BLaER1 treated with 17β-estradiol and CSF1 and Interleukin-3, amounts not matched to agents 10 nM and 100 nM (cell line): ENCODE measurements around the gene SUFU.

Source experiments
- H3K27ac ChIP-seq, 11 experiments: shearing (Covaris generic); formaldehyde crosslinking; 2 replicates each; pipeline ENCODE4 v1.8.1; 2022
- H3K27me3 ChIP-seq, 11 experiments: shearing (Covaris generic); formaldehyde crosslinking; 2 replicates each; pipeline ENCODE4 v1.8.1; 2022
- H3K36me3 ChIP-seq, 11 experiments: shearing (Covaris generic); formaldehyde crosslinking; 2 replicates each; pipeline ENCODE4 v1.8.1; 2022
- H3K4me1 ChIP-seq, 10 experiments: shearing (Covaris generic); formaldehyde crosslinking; 2 replicates each; pipeline ENCODE4 v1.8.1; 2022
- H3K4me2 ChIP-seq, 11 experiments: shearing (Covaris generic); formaldehyde crosslinking; 2 replicates each; pipeline ENCODE4 v1.8.1; 2022
- H3K4me3 ChIP-seq, 10 experiments: shearing (Covaris generic); formaldehyde crosslinking; 2 replicates each; pipeline ENCODE4 v1.8.1; 2022
- H3K9ac ChIP-seq, 11 experiments: shearing (Covaris generic); formaldehyde crosslinking; 2 replicates each; pipeline ENCODE4 v1.8.1; 2022
- H3K9me3 ChIP-seq, 11 experiments: shearing (Covaris generic); formaldehyde crosslinking; replicated peaks in 1 of 11; 2 replicates each; pipeline ENCODE4 v1.8.1; 2022
- H4K20me1 ChIP-seq, 11 experiments: shearing (Covaris generic); formaldehyde crosslinking; 2 replicates each; pipeline ENCODE4 v1.8.1; 2022
- Cebpa-rat ChIP-seq, 11 experiments: shearing (Covaris generic); IDR thresholded peaks; 2 replicates each; pipeline ENCODE4 v1.8.1; 2022

The SUFU gene

GRCh38 chr10:102581401-102581800 is 77.6 kb downstream of the SUFU start:
- Histone ChIP-seq H3K27me3 (no peaks in the 10 kb centered on the region), H3K4me3 (no peak overlapping the region), H3K9me3 (no peaks in the 10 kb centered on the region), H3K27ac (no peak overlapping the region), H3K4me2 (peak overlapping the region in 9 of 11 experiments; percentile 0 to 93 (median 30); a peak in 12 of 22 replicates), H3K36me3 (no peaks in the 10 kb centered on the region; a peak in 2 of 22 replicates), H3K4me1 (peaks cover 16 to 43% (median 24%) of the 10 kb centered on the region in 10 experiments; a peak in 19 of 20 replicates), H3K9ac (peak overlapping the region in 2 of 11 experiments; percentile 7 to 13; a peak in 4 of 22 replicates), H4K20me1 (peaks cover 33 to 83% (median 52%) of the 10 kb centered on the region in 11 experiments)
- TF ChIP-seq Cebpa-rat (IDR thresholded peaks at IDR 0.05), result no peak

GRCh38 chr10:102581981-102582580 is 78.3 kb downstream of the SUFU start:
- no peak for TF ChIP-seq Cebpa-rat (IDR thresholded peaks at IDR 0.05)
- H3K9me3 ChIP-seq, result no peaks in the 10 kb centered on the region
- no peaks in the 10 kb centered on the region; a peak in 2 of 22 replicates for H3K36me3 ChIP-seq
- no peak overlapping the region for H3K4me3 ChIP-seq
- peaks cover 33 to 83% (median 52%) of the 10 kb centered on the region in 11 experiments for H4K20me1 ChIP-seq
- H3K4me1 ChIP-seq, result peaks cover 16 to 43% (median 24%) of the 10 kb centered on the region in 10 experiments; a peak in 19 of 20 replicates
- peak overlapping the region in 3 of 11 experiments; percentile 7 to 13 (median 12); a peak in 7 of 22 replicates for H3K9ac ChIP-seq
- H3K27me3 ChIP-seq, result no peaks in the 10 kb centered on the region
- peak overlapping the region in 6 of 11 experiments; percentile 0 to 50 (median 16); a peak in 10 of 22 replicates for H3K4me2 ChIP-seq
- no peak overlapping the region for H3K27ac ChIP-seq

GRCh38 chr10:102583435-102584417 is 80.0 kb downstream of the SUFU start:
- Histone ChIP-seq H3K4me1 (peaks cover 14 to 36% (median 24%) of the 10 kb centered on the region in 10 experiments; a peak in 19 of 20 replicates), H3K27ac (no peak overlapping the region)
- no peak for TF ChIP-seq Cebpa-rat (IDR thresholded peaks at IDR 0.05)

GRCh38 chr10:102585026-102585425 is 81.3 kb downstream of the SUFU start:
- Histone ChIP-seq H3K9me3 (no peaks in the 10 kb centered on the region), H4K20me1 (peaks cover 33 to 94% (median 49%) of the 10 kb centered on the region in 11 experiments), H3K36me3 (no peaks in the 10 kb centered on the region; a peak in 2 of 22 replicates), H3K9ac (0 out of 22 replicates have a peak overlapping the region, but pooled peaks of 1 of the 11 experiments have one; percentile 24), H3K4me1 (peaks cover 4 to 25% (median 22%) of the 10 kb centered on the region in 10 experiments; a peak in 17 of 20 replicates), H3K27ac (no peak overlapping the region), H3K4me3 (no peak overlapping the region), H3K27me3 (no peaks in the 10 kb centered on the region), H3K4me2 (no peak overlapping the region)
- no peak for TF ChIP-seq Cebpa-rat (IDR thresholded peaks at IDR 0.05)

More at GRCh38 chr10:102583435-102584417, 80.0 kb downstream of the SUFU start:
- no peaks in the 10 kb centered on the region for H3K9me3 ChIP-seq
- H4K20me1 ChIP-seq, result peaks cover 33 to 92% (median 51%) of the 10 kb centered on the region in 11 experiments
- H3K4me3 ChIP-seq, result no peak overlapping the region
- H3K9ac ChIP-seq, result peak overlapping the region in 2 of 11 experiments; percentile 31 to 40; a peak in 3 of 22 replicates
- no peak overlapping the region for H3K4me2 ChIP-seq
- H3K36me3 ChIP-seq, result no peaks in the 10 kb centered on the region; a peak in 2 of 22 replicates
- H3K27me3 ChIP-seq, result no peaks in the 10 kb centered on the region

- peaks cover 17 to 94% (median 31%) of the 10 kb centered on the region in 11 experiments; a peak in 21 of 22 replicates for H4K20me1 ChIP-seq
- H3K36me3 ChIP-seq, result peaks cover 0 to 11% (median 0%) of the 10 kb centered on the region in 11 experiments; a peak in 5 of 22 replicates
- H3K4me2 ChIP-seq, result no peak overlapping the region
- no peak overlapping the region for H3K4me3 ChIP-seq
- peaks cover 0 to 17% (median 12%) of the 10 kb centered on the region in 10 experiments; a peak in 14 of 20 replicates for H3K4me1 ChIP-seq
- no peak overlapping the region for H3K9ac ChIP-seq
- no peaks in the 10 kb centered on the region for H3K9me3 ChIP-seq
- H3K27me3 ChIP-seq, result no peaks in the 10 kb centered on the region
- TF ChIP-seq Cebpa-rat (IDR thresholded peaks at IDR 0.05), result no peak
- no peak overlapping the region for H3K27ac ChIP-seq
Measured at GRCh38 chr10:102586858-102587257, 83.1 kb downstream of the SUFU start.

- Histone ChIP-seq H3K27ac (no peak overlapping the region), H3K9ac (no peak overlapping the region), H3K4me1 (peaks cover 0 to 17% (median 13%) of the 10 kb centered on the region in 10 experiments; a peak in 17 of 20 replicates), H3K4me3 (no peak overlapping the region), H3K27me3 (no peaks in the 10 kb centered on the region), H4K20me1 (peaks cover 0 to 94% (median 15%) of the 10 kb centered on the region in 11 experiments; a peak in 16 of 22 replicates), H3K9me3 (no peaks in the 10 kb centered on the region), H3K36me3 (peaks cover 0 to 31% (median 3%) of the 10 kb centered on the region in 11 experiments; a peak in 10 of 22 replicates), H3K4me2 (no peak overlapping the region)
- TF ChIP-seq Cebpa-rat (IDR thresholded peaks at IDR 0.05), result no peak
Measured at GRCh38 chr10:102588875-102589274, 85.1 kb downstream of the SUFU start.

- Histone ChIP-seq H3K4me1 (peaks cover 27 to 44% (median 38%) of the 10 kb centered on the region in 10 experiments), H3K36me3 (peaks cover 16 to 74% (median 26%) of the 10 kb centered on the region in 11 experiments; a peak in 21 of 22 replicates), H3K4me2 (peak overlapping the region in 8 of 11 experiments; percentile 43 to 65 (median 56); a peak in 16 of 22 replicates), H3K27me3 (no peaks in the 10 kb centered on the region), H3K4me3 (no peak overlapping the region), H3K9me3 (no peaks in the 10 kb centered on the region), H3K27ac (peak overlapping the region in 3 of 11 experiments; percentile 4 to 23 (median 22); a peak in 1 of 22 replicates), H4K20me1 (peaks cover 0 to 71% (median 5%) of the 10 kb centered on the region in 11 experiments; a peak in 10 of 22 replicates), H3K9ac (peak overlapping the region in 8 of 11 experiments; percentile 5 to 52 (median 24); a peak in 6 of 22 replicates)
- no peak for TF ChIP-seq Cebpa-rat (IDR thresholded peaks at IDR 0.05)
Measured at GRCh38 chr10:102593074-102593803, 89.5 kb downstream of the SUFU start.

GRCh38 chr10:102593804-102594079 is 90.0 kb downstream of the SUFU start:
- Histone ChIP-seq H3K4me3 (no peak overlapping the region), H3K9me3 (no peaks in the 10 kb centered on the region), H3K36me3 (peaks cover 21 to 79% (median 31%) of the 10 kb centered on the region in 11 experiments), H3K27me3 (no peaks in the 10 kb centered on the region), H3K4me1 (peaks cover 32 to 49% (median 40%) of the 10 kb centered on the region in 10 experiments), H3K9ac (peak overlapping the region in 7 of 11 experiments; percentile 7 to 52 (median 30); a peak in 6 of 22 replicates), H4K20me1 (peaks cover 0 to 66% (median 4%) of the 10 kb centered on the region in 11 experiments; a peak in 10 of 22 replicates), H3K4me2 (peak overlapping the region in 8 of 11 experiments; percentile 43 to 65 (median 56); a peak in 16 of 22 replicates), H3K27ac (peak overlapping the region in 3 of 11 experiments; percentile 4 to 23 (median 22); a peak in 1 of 22 replicates)
- TF ChIP-seq Cebpa-rat (IDR thresholded peaks at IDR 0.05), result no peak
